ENCODE measurements around the gene EDDM13. TPM values are rescaled to one million over a fixed set of nuclear protein-coding genes. Genes with fewer than 3 reads are reported as not detected.

The EDDM13 gene
- total RNA-seq, 2 experiments from 2014 or later, result not detected

Other genes starting within 250 kb of the EDDM13 start
- gene ZNF787, start 151.5 kb upstream of the EDDM13 start, total RNA-seq, result 10 to 100 TPM; 25.3 to 25.5 TPM
- 10 to 100 TPM; 23.1 to 26.1 TPM for gene ZNF444, start 131.5 kb upstream of the EDDM13 start, total RNA-seq
- not detected for gene GALP, start 96.7 kb upstream of the EDDM13 start, total RNA-seq
- not detected for gene ZSCAN5B, start 75.0 kb upstream of the EDDM13 start, total RNA-seq
- gene ZSCAN5C, start 70.5 kb upstream of the EDDM13 start, total RNA-seq, result not detected
- 1 to 10 TPM; 4.5 to 5.2 TPM for gene ZSCAN5A, start 42.1 kb downstream of the EDDM13 start, total RNA-seq
- under 1 TPM; 0.58 to 0.71 TPM for gene ZNF582, start 120.8 kb downstream of the EDDM13 start, total RNA-seq
- gene ZNF583, start 131.6 kb downstream of the EDDM13 start, total RNA-seq, result 1 to 10 TPM; 1.6 to 1.8 TPM
- not detected for gene ZNF667, start 204.6 kb downstream of the EDDM13 start, total RNA-seq
- gene ZNF471, start 235.1 kb downstream of the EDDM13 start, total RNA-seq, result under 1 TPM; 0.24 to 0.39 TPM

Data from activated CD4-positive, alpha-beta memory T cell treated with anti-CD3 and anti-CD28 coated beads for 36 hours (primary cell).